Mesendoderm (in vitro differentiated cells): ENCODE results near the gene EVA1A.

Experiments
- DNase-seq: peaks from one replicate; pipeline ENCODE4 v3.0.0; 2013
- H2AK5ac ChIP-seq: 2 replicates; pipeline ENCODE4 v1.6.1; 2013; ENCODE audit warnings: low read length, inconsistent platforms
- H2BK120ac ChIP-seq: 2 replicates; pipeline ENCODE4 v1.6.1; 2013; ENCODE audit warnings: low read depth, mild to moderate bottlenecking, low read length, moderate library complexity, mixed read lengths
- H2BK15ac ChIP-seq: replicated peaks from 2 replicates; pipeline ENCODE4 v1.6.1; 2013; ENCODE audit warnings: low read depth, mild to moderate bottlenecking, moderate library complexity
- H2BK5ac ChIP-seq: 2 replicates; pipeline ENCODE4 v1.6.1; 2013; ENCODE audit warnings: low read length, inconsistent platforms
- H3K18ac ChIP-seq: 2 replicates; pipeline ENCODE4 v1.6.1; 2013; ENCODE audit warnings: mild to moderate bottlenecking, low read length, mixed read lengths
- H3K23ac ChIP-seq: one replicate; pipeline ENCODE4 v1.6.1; 2013; ENCODE audit warnings: low read length
- H3K27ac ChIP-seq: 2 replicates; pipeline ENCODE4 v1.5.1; 2013; ENCODE audit warnings: low read depth, mild to moderate bottlenecking, inconsistent platforms, low read length, moderate library complexity
- H3K27me3 ChIP-seq: 2 replicates; pipeline ENCODE4 v1.6.1; 2013; ENCODE audit warnings: low read length, control low read depth, mild to moderate bottlenecking, inconsistent platforms; ENCODE audit not compliant: insufficient read depth, poor library complexity
- H3K36me3 ChIP-seq: 2 replicates; pipeline ENCODE4 v1.6.1; 2013; ENCODE audit warnings: low read length, inconsistent platforms; ENCODE audit not compliant: control insufficient read depth, insufficient read depth
- H3K4ac ChIP-seq: one replicate; pipeline ENCODE4 v1.6.1; 2013; ENCODE audit warnings: low read depth, mild to moderate bottlenecking, low read length, moderate library complexity
- H3K4me1 ChIP-seq: 2 replicates; pipeline ENCODE4 v1.6.1; 2013; ENCODE audit warnings: low read depth, low read length, inconsistent platforms; ENCODE audit not compliant: control insufficient read depth
- H3K4me2 ChIP-seq: 2 replicates; pipeline ENCODE4 v1.6.1; 2013; ENCODE audit warnings: low read length
- H3K4me3 ChIP-seq: 2 replicates; pipeline ENCODE4 v1.5.1; 2013; ENCODE audit warnings: mild to moderate bottlenecking, low read length
- H3K56ac ChIP-seq: one replicate; pipeline ENCODE4 v1.6.1; 2013; ENCODE audit warnings: low read length
- H3K79me1 ChIP-seq: 2 replicates; pipeline ENCODE4 v1.6.1; 2013; ENCODE audit warnings: low read length, inconsistent platforms
- H3K79me2 ChIP-seq: 2 replicates; pipeline ENCODE4 v1.6.1; 2013; ENCODE audit warnings: mild to moderate bottlenecking, low read length; ENCODE audit not compliant: control insufficient read depth, insufficient read depth
- H3K9ac ChIP-seq: 2 replicates; pipeline ENCODE4 v1.6.1; 2013; ENCODE audit warnings: low read length, inconsistent platforms
- H4K5ac ChIP-seq: one replicate; pipeline ENCODE4 v1.6.1; 2013; ENCODE audit warnings: low read length
- H4K8ac ChIP-seq: one replicate; pipeline ENCODE4 v1.6.1; 2013; ENCODE audit warnings: low read depth, mild to moderate bottlenecking, control low read depth, low read length, moderate library complexity
- WGBS: extraction: QIAGEN DNeasy Blood & Tissue Kit; methylation state at CpG from one replicate; pipeline ENCODE4 v1.1.7; 2013; ENCODE audit warnings: low lambda C conversion rate, missing lambda C conversion rate; ENCODE audit not compliant: insufficient coverage; ENCODE audit errors: extremely low coverage; 5-methylcytosine and 5-hydroxymethylcytosine counted together

EVA1A gene

GRCh38 chr2:75512455-75513212, 48.1 kb downstream of the EVA1A start:
- Histone ChIP-seq H3K27me3 (no peaks in the 10 kb centered on the region), H3K79me2 (no peaks in the 10 kb centered on the region), H3K9ac (no peak overlapping the region), H3K4me3 (no peak overlapping the region), H3K4me1 (no peaks in the 10 kb centered on the region), H2BK15ac (no peak overlapping the region), H3K18ac (no peak overlapping the region), H4K5ac (no peak overlapping the region), H4K8ac (no peak overlapping the region), H3K23ac (no peak overlapping the region), H3K27ac (no peak overlapping the region), H2BK120ac (no peak overlapping the region), H3K4me2 (no peak overlapping the region), H2BK5ac (no peak overlapping the region), H3K36me3 (no peaks in the 10 kb centered on the region), H2AK5ac (no peak overlapping the region), H3K79me1 (no peaks in the 10 kb centered on the region), H3K4ac (no peak overlapping the region), H3K56ac (no peak overlapping the region)
- DNase-seq = no peak

DNA sequence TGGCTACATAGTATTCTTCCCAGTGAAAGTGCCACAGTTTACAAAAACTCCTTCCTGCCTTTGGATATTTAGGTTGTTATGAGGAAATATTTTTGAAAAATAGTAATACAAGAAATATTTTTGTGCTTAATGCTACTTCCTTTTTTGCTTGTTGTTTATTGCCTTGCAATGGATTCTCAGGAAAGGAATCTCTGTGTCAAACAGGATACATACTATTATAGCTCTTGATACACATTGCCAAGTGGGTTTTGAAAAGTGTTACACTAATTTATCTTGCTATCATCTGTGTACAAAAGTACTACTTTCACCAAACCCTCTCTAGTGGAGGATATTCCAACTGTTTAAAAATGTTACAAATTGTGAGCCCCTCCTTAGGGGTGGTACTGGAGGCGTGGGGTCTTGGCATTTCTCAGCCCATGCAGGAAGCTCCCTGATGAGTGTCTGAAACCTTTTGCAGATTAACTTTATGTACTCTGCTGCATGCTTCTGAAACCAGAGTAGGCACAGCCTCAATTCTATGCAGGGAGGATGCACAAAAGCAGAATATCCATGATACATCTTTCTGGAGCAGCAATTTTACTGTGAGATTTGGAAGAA, 54.5 kb downstream of the EVA1A start:
- Histone ChIP-seq H3K27me3 (no peaks in the 10 kb centered on the region), H3K18ac (no peak overlapping the region), H4K8ac (no peak overlapping the region), H3K27ac (no peak overlapping the region), H3K56ac (no peak overlapping the region), H2BK15ac (no peak overlapping the region), H3K79me2 (no peaks in the 10 kb centered on the region), H3K4ac (no peak overlapping the region), H2BK5ac (no peak overlapping the region), H3K9ac (no peak overlapping the region), H4K5ac (no peak overlapping the region), H3K23ac (no peak overlapping the region), H3K36me3 (no peaks in the 10 kb centered on the region), H2BK120ac (no peak overlapping the region), H3K79me1 (no peaks in the 10 kb centered on the region), H3K4me2 (no peak overlapping the region), H2AK5ac (no peak overlapping the region), H3K4me1 (no peaks in the 10 kb centered on the region), H3K4me3 (no peak overlapping the region)
- DNase-seq = no peak
- no CpG with 5 or more reads among the region's 1 CpG for WGBS

DNA sequence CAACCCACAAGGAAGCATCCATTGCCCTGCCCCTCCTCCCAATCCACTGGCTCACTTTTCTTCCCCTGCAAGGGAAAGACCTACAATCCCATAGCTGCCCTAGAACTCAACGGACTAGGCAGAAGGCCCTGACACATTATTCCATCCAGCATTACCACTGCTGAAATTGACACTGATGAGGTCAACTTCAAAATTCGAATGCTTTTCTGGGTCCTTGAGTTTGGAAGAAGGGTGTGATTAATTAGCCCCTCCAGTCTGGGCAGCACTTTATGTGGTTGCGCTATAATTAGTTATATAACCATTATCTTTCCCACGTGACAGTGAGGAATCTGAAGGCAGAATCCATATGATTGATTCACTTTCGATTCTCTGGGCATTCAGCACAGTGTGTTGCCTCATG, 55.7 kb downstream of the EVA1A start:
- no peak overlapping the region for H4K5ac ChIP-seq
- H3K9ac ChIP-seq = no peak overlapping the region
- WGBS = no CpG with 5 or more reads among the region's 5 CpGs
- no peak overlapping the region for H3K56ac ChIP-seq
- no peak overlapping the region for H3K4ac ChIP-seq
- no peak for DNase-seq
- no peaks in the 10 kb centered on the region for H3K4me1 ChIP-seq
- no peaks in the 10 kb centered on the region for H3K79me1 ChIP-seq
- H2BK15ac ChIP-seq = no peak overlapping the region
- no peak overlapping the region for H3K27ac ChIP-seq
- no peak overlapping the region for H3K4me3 ChIP-seq
- no peak overlapping the region for H3K4me2 ChIP-seq
- no peaks in the 10 kb centered on the region for H3K36me3 ChIP-seq
- H3K23ac ChIP-seq = no peak overlapping the region
- H3K18ac ChIP-seq = no peak overlapping the region
- no peak overlapping the region for H4K8ac ChIP-seq
- H3K27me3 ChIP-seq = no peaks in the 10 kb centered on the region
- no peak overlapping the region for H2AK5ac ChIP-seq
- H2BK120ac ChIP-seq = no peak overlapping the region
- no peaks in the 10 kb centered on the region for H3K79me2 ChIP-seq
- H2BK5ac ChIP-seq = no peak overlapping the region

DNA sequence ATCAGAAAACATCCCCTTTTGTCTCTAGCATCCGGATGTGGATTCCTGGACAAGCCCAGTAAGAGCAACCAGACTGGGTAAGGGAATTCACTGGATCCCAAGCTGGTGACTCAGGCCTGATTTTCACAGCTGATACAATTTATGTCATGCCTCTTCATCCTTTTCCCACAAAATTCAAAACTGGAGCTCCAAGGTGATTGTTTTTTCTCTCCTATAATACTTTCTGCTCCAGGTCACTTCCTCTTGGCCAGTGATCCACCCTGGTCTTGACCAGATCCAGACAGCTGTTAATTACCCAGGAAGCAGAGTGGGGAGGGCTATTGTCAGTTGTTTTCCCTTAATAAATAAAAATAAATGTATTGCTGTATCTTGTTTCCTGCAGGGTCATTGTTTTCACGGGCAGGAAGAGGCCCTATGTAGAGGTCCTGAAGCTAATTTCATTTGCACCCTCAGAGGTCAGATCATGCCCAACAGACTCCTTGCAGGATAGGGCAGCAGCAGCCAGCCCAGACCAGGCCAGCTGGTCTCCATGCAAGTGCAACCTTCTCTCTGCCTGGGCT, 57.6 kb downstream of the EVA1A start:
- Histone ChIP-seq H3K4me3 (no peak overlapping the region), H3K56ac (no peak overlapping the region), H4K5ac (no peak overlapping the region), H4K8ac (no peak overlapping the region), H3K79me1 (no peaks in the 10 kb centered on the region), H2BK120ac (no peak overlapping the region), H3K18ac (no peak overlapping the region), H3K23ac (no peak overlapping the region), H3K79me2 (no peaks in the 10 kb centered on the region), H3K36me3 (no peaks in the 10 kb centered on the region), H3K27ac (no peak overlapping the region), H3K4me2 (no peak overlapping the region), H2BK5ac (no peak overlapping the region), H3K4me1 (no peaks in the 10 kb centered on the region), H3K27me3 (no peaks in the 10 kb centered on the region), H2BK15ac (no peak overlapping the region), H3K4ac (no peak overlapping the region), H2AK5ac (no peak overlapping the region), H3K9ac (no peak overlapping the region)
- WGBS = no CpG with 5 or more reads among the region's 2 CpGs
- peak; percentile 62 for DNase-seq

DNA sequence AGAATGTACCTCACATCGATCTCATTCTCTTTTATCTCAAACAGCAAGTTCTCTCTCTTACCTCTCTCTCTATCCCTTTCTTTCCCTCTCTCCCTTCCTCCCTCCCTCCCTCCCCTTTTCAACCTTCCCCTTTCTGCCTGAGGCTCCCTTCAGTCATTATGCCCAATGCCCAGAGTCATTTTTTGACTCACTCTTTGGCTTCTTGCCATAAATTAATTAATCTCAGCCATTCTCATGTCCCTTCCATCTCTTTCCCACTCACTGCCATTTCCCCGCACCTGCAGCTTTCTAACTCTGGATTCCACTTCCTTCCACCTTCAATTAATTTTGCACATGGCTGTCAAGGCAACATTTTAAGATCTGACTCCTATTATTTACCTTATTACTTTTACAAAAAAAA, 60.1 kb downstream of the EVA1A start:
- no peak overlapping the region for H2AK5ac ChIP-seq
- H3K23ac ChIP-seq = no peak overlapping the region
- no peak overlapping the region for H3K4ac ChIP-seq
- no peak overlapping the region for H4K5ac ChIP-seq
- no peak overlapping the region for H2BK5ac ChIP-seq
- H3K4me2 ChIP-seq = no peak overlapping the region
- H2BK15ac ChIP-seq = no peak overlapping the region
- no peaks in the 10 kb centered on the region for H3K79me1 ChIP-seq
- DNase-seq = no peak
- no peak overlapping the region for H3K56ac ChIP-seq
- H3K79me2 ChIP-seq = no peaks in the 10 kb centered on the region
- no peak overlapping the region for H3K18ac ChIP-seq
- H2BK120ac ChIP-seq = no peak overlapping the region
- WGBS = 100% methylated on average over 1 of the region's 2 CpGs
- no peak overlapping the region for H3K4me3 ChIP-seq
- H3K27ac ChIP-seq = no peak overlapping the region
- H3K4me1 ChIP-seq = no peaks in the 10 kb centered on the region
- no peak overlapping the region for H3K9ac ChIP-seq
- H4K8ac ChIP-seq = no peak overlapping the region
- no peaks in the 10 kb centered on the region for H3K36me3 ChIP-seq
- H3K27me3 ChIP-seq = no peaks in the 10 kb centered on the region
